Activated CD4-positive, CD25-positive, alpha-beta regulatory T cell treated with anti-CD3 and anti-CD28 coated beads, Interleukin-2, amount 50 U/mL, for 16 hours (primary cell): ENCODE measurements around the gene TEX55.
"Not testable (repeated sequence)": the region's sequence is repeated elsewhere in the genome, so short reads cannot be mapped to it uniquely, and the experiment has no call there.

Experiments used
- DNase-seq: peaks from one replicate; pipeline ENCODE4 v3.0.0-alpha.2; 2020; ENCODE audit warnings: low read depth, low spot score

TEX55 gene

DNA sequence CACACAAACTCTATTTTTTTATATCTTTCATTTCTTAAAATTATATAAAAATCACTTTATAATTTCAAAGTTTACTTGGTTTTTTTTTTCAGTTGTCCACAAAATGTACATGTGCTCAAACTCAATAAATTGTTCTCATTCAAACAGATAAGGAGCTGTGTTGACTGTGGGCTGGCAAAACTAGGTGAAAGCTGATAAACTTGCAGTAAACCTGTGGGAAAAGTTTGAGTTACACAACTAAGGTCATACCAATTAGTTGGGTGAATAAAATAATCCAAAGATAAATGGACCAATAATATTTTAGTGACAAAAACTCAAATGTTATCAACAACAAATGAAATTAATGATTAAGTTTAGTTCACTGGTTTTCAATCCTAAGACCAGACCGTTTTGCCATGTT is 14.8 kb downstream of the TEX55 start:
- DNase-seq = no peak

- no peak for DNase-seq
Observed at GRCh38 chr3:119161240-119161639, 15.3 kb downstream of the TEX55 start.

DNA sequence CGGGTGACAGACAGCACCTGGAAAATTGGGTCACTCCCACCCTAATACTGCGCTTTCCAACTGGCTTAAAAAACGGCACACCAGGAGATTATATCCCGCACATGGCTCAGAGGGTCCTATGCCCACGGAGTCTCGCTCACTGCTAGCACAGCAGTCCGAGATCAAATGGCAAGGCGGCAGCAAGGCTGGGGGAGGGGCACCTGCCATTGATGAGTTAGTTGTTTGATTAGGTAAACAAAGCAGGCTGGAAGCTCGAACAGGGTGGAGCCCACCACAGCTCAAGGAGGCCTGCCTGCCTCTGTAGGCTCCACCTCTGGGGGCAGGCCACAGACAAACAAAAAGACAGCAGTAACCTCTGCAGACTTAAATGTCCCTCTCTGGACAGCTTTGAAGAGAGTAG is 18.8 kb downstream of the TEX55 start:
- not testable (repeated sequence) for DNase-seq

- DNase-seq = no peak
Observed at GRCh38 chr3:119170821-119171220, 24.9 kb downstream of the TEX55 start.

DNA sequence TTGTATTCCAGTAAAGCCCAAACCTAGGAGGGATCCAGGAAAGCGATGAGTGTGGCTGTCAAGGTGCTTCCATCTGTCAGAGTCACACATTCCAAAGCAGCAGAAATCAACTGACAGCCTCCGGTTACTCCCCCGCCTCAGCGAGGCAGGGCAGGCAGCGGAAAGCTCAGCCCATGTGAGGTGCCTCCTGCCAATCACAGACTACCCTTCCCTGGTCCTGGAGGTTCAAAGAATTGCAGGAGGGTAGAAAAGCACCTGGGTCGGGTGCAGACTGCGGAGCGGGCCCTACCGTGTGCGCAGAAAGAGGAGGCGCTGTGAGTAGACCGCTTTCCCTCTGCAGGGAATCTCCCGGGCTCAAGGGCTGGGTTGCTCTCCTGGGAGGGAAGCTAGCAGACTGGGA is 27.4 kb downstream of the TEX55 start, which contains the start of gene UPK1B:
UPK1B (plus strand) TSS at position 274 of the 400 bp plus-strand sequence. CDS start 13,144 bp downstream, outside the sequence.
- no peak for DNase-seq

GRCh38 chr3:119175872-119176756 is 30.1 kb downstream of the TEX55 start:
- no peak for DNase-seq

- no peak for DNase-seq
Observed at GRCh38 chr3:119176778-119177177, 30.8 kb downstream of the TEX55 start.

GRCh38 chr3:119177321-119177720 is 31.4 kb downstream of the TEX55 start:
- no peak for DNase-seq

DNA sequence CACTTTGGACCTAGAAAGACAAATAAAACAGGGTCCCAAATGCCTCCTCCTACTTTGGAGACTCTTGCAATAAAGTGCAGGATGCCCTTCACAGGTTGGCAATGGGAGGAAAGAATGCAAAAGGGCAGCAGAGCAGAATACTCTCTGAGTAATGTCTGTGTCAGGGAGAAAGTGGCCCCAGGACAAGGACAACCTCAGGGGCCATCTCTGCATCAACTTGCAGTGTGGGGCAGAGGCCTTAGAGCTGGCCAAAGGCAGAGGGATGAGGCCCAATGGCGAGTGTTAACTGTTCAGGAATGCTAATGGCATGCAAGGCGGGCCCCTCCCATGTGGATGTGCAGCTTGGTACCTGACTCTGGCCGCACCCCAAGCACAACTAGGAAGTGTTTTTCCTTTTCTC is 35.8 kb downstream of the TEX55 start:
- no peak for DNase-seq

GRCh38 chr3:119184111-119184510 is 38.1 kb downstream of the TEX55 start:
- no peak for DNase-seq

- no peak for DNase-seq
Observed at GRCh38 chr3:119184796-119185570, 39.0 kb downstream of the TEX55 start.

DNA sequence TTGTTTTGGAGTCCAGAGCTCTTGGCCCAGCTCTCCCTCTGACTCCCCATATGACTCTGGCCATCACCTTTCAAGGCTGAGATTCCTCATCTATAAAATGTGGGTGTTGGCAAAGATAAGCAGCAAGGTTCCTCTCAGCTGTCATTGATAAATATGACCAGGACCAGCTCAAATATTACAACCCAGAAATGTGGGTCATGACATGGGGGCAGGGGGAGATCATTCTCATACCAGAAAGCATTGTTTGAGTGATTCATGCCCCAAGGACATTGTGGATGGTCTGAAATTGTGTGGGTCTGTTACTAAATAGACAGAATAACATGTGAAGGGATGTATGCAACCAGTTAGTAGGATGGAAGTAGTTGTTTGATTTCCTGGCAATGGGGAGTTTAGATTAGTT is 41.3 kb downstream of the TEX55 start:
- no peak for DNase-seq

GRCh38 chr3:119191800-119192199 is 45.8 kb downstream of the TEX55 start:
- no peak for DNase-seq

- no peak for DNase-seq
Observed at GRCh38 chr3:119194237-119195150, 48.5 kb downstream of the TEX55 start.

DNA sequence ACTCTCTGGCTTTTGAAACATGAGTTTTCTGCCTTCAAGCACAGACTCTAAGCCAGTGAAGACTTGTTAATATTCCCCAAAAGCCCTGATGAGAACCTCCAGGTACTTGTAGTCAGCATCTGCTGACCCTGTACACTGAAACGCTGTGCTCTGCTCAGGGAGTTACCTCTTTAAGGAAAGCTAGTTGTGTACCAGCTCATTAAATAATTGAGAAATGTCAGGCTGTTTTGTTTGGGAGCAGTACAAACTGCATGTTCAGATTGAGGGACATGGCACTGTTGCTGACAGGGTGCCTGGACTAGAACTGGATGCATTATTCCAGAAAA is 49.1 kb downstream of the TEX55 start:
- DNase-seq = no peak

DNA sequence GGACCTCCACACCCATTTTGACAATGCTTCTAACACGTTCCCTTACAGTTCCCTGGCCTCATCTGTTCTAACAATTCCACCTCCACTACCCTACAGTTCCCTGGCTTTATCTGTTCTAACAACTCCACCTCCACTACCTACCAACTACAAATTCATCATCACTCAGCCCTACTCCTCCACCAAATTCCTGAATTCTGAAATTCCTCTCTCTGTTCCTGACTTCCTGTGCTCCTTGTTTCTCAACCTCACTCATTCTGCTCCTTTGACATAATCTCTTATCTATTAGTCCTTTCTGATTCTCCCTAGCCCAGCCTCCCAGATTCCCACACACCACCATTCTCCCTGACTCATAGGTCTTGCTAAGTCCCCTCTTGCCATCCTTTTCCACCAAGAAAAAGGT is 49.9 kb downstream of the TEX55 start:
- DNase-seq = no peak
